ENCODE data around the gene CTNNA3. TPM values are rescaled to one million over a fixed set of nuclear protein-coding genes. Genes with fewer than 3 reads are reported as not detected.

CTNNA3 gene
- total RNA-seq, 1 experiment from 2014 or later, result 0.32 TPM

GRCh38 chr10:66925373-66925772 is 770.6 kb downstream of the CTNNA3 start:
- H3K79me2 ChIP-seq (ENCODE audit: insufficient read depth, low read length), result no peaks in the 10 kb centered on the region
- ATAC-seq, result no peak; the same call in 1 of the 2 replicates
- H3K9me2 ChIP-seq (ENCODE audit: insufficient read depth), result no peaks in the 10 kb centered on the region
- H3K4me1 ChIP-seq (ENCODE audit: control insufficient read depth in 1 of 2, insufficient read depth in 2 of 2, low read length in 2 of 2), result no peaks in the 10 kb centered on the region
- peak overlapping the region; percentile 60 for H3K4me2 ChIP-seq (ENCODE audit: low read length)
- no peaks in the 10 kb centered on the region for H4K20me1 ChIP-seq (ENCODE audit: insufficient read depth)
- POLR2A ChIA-PET, result no interaction called here
- no peak for TF ChIP-seq JUND (IDR thresholded peaks at IDR 0.05)
- no TSS peak for BruUV-seq (replicated peaks)
- H3K36me3 ChIP-seq (ENCODE audit: control insufficient read depth in 1 of 2, insufficient read depth in 2 of 2, low read length in 2 of 2), result no peaks in the 10 kb centered on the region
- no peak for DNase-seq (ENCODE audit: low read depth, low spot score)
- peak overlapping the region; percentile 19 for H2AFZ ChIP-seq (ENCODE audit: low read depth, low read length, poor library complexity, severe bottlenecking)
- no peak overlapping the region for H3K27ac ChIP-seq (ENCODE audit: low read depth, low read length)
- RAD21 ChIA-PET (ENCODE audit: low non-redundant PET in 1 of 2, low total read pairs in 2 of 2, uncharacterized antibody in 2 of 2, unreplicated experiment in 2 of 2), result no interaction called here
- CTCF ChIA-PET, result interaction anchor here (0.6 to 1.5 kb wide), 6 partner anchors 9 to 888 kb away, joined by 3 to 8 read pairs (median 4); no protein-coding TSS in a partner anchor
- no peak overlapping the region for H3K4me3 ChIP-seq (replicated peaks in 1 of 2; ENCODE audit: low read depth in 1 of 2, low read length in 2 of 2)
- intact Hi-C loops (cut with micrococcal nuclease), result loop anchor here (10.0 kb wide), 1 partner anchor 291 kb away; no protein-coding TSS in a partner anchor
- H3K9me3 ChIP-seq (ENCODE audit: control insufficient read depth in 1 of 2, insufficient read depth in 1 of 2, low read depth in 1 of 2, low read length in 2 of 2), result no peaks in the 10 kb centered on the region
- no peak overlapping the region for H3K9ac ChIP-seq (ENCODE audit: low read length)
- no peaks in the 10 kb centered on the region; the same call in 1 of the 2 replicates for H3K27me3 ChIP-seq (ENCODE audit: insufficient read depth, low read length)

GRCh38 chr10:66924674-66925345 is 771.2 kb downstream of the CTNNA3 start:
- H3K36me3 ChIP-seq (ENCODE audit: control insufficient read depth in 1 of 2, insufficient read depth in 2 of 2, low read length in 2 of 2), result no peaks in the 10 kb centered on the region
- H3K9me3 ChIP-seq (ENCODE audit: control insufficient read depth in 1 of 2, insufficient read depth in 1 of 2, low read depth in 1 of 2, low read length in 2 of 2), result no peaks in the 10 kb centered on the region
- no peaks in the 10 kb centered on the region for H3K4me1 ChIP-seq (ENCODE audit: control insufficient read depth in 1 of 2, insufficient read depth in 2 of 2, low read length in 2 of 2)
- ATAC-seq (no peak), DNase-seq (ENCODE audit: low read depth, low spot score) (no peak)
- no peak overlapping the region for H3K9ac ChIP-seq (ENCODE audit: low read length)
- H3K27me3 ChIP-seq (ENCODE audit: insufficient read depth, low read length), result no peaks in the 10 kb centered on the region; the same call in 1 of the 2 replicates
- H3K9me2 ChIP-seq (ENCODE audit: insufficient read depth), result no peaks in the 10 kb centered on the region
- H3K79me2 ChIP-seq (ENCODE audit: insufficient read depth, low read length), result no peaks in the 10 kb centered on the region
- BruUV-seq (replicated peaks), result no TSS peak
- intact Hi-C loops (cut with micrococcal nuclease), result loop anchor here (10.0 kb wide), 1 partner anchor 290 kb away; no protein-coding TSS in a partner anchor
- H3K27ac ChIP-seq (ENCODE audit: low read depth, low read length), result no peak overlapping the region
- ChIA-PET RAD21 (ENCODE audit: low non-redundant PET in 1 of 2, low total read pairs in 2 of 2, uncharacterized antibody in 2 of 2, unreplicated experiment in 2 of 2) (no interaction called here), POLR2A (no interaction called here), CTCF (interaction anchor here (1.2 to 1.5 kb wide), 4 partner anchors 8 to 596 kb away, joined by 3 to 8 read pairs (median 4); no protein-coding TSS in a partner anchor)
- TF ChIP-seq SP1 (IDR thresholded peaks at IDR 0.05; ENCODE audit: low read depth) (no peak), EGR1 (IDR thresholded peaks at IDR 0.05; ENCODE audit: low read depth) (no peak), ZFX (IDR thresholded peaks at IDR 0.05) (no peak), ZNF274 (IDR thresholded peaks at IDR 0.05; ENCODE audit: low read depth, low read length) (no peak), SIN3A (IDR thresholded peaks at IDR 0.05; ENCODE audit: low read depth) (no peak), EZH2 (IDR thresholded peaks at IDR 0.05) (no peak), ZBTB33 (IDR thresholded peaks at IDR 0.05; ENCODE audit: extremely low read depth, insufficient replicate concordance, low read length) (no peak), YY1 (IDR thresholded peaks at IDR 0.05; ENCODE audit: extremely low read depth, insufficient replicate concordance, low read depth, low read length) (no peak), CBX3 (IDR thresholded peaks at IDR 0.05; ENCODE audit: low read depth) (no peak), POLR2A (IDR thresholded peaks at IDR 0.05; ENCODE audit: borderline replicate concordance, extremely low read depth, insufficient read depth, insufficient read length) (no peak), EZH2phosphoT487 (IDR thresholded peaks at IDR 0.05; ENCODE audit: borderline replicate concordance) (no peak), SRF (IDR thresholded peaks at IDR 0.05; ENCODE audit: low read depth) (no peak), POLR2AphosphoS5 (IDR thresholded peaks at IDR 0.05; ENCODE audit: low read depth, low read length) (no peak), ELF1 (IDR thresholded peaks at IDR 0.05; ENCODE audit: borderline replicate concordance, low read depth) (no peak), RAD21 (IDR thresholded peaks at IDR 0.05; ENCODE audit: low read depth) (no peak), CEBPB (IDR thresholded peaks at IDR 0.05; ENCODE audit: low read depth) (no peak)
- TF ChIP-seq, protein P1, sequence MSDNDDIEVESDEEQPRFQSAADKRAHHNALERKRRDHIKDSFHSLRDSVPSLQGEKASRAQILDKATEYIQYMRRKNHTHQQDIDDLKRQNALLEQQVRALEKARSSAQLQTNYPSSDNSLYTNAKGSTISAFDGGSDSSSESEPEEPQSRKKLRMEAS (IDR thresholded peaks at IDR 0.05), result no peak
- TF ChIP-seq, protein P2, sequence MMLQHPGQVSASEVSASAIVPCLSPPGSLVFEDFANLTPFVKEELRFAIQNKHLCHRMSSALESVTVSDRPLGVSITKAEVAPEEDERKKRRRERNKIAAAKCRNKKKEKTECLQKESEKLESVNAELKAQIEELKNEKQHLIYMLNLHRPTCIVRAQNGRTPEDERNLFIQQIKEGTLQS (IDR thresholded peaks at IDR 0.05), result no peak
- H3K4me2 ChIP-seq (ENCODE audit: low read length), result no peak overlapping the region
- H3K4me3 ChIP-seq (replicated peaks in 1 of 2; ENCODE audit: low read depth in 1 of 2, low read length in 2 of 2), result no peak overlapping the region
- no peak overlapping the region for H2AFZ ChIP-seq (ENCODE audit: low read depth, low read length, poor library complexity, severe bottlenecking)
- H4K20me1 ChIP-seq (ENCODE audit: insufficient read depth), result no peaks in the 10 kb centered on the region
